ENCODE results near the gene DENND1A.
"Not testable (repeated sequence)": the region's sequence is repeated elsewhere in the genome, so short reads cannot be mapped to it uniquely, and the experiment has no call there.

DENND1A gene

GRCh38 chr9:123657941-123658340, 272.0 kb downstream of the DENND1A start:
- DNase-seq (ENCODE audit: extremely low read depth in 1 of 2, low read depth in 1 of 2), result no peak

GRCh38 chr9:123657099-123657498, 272.8 kb downstream of the DENND1A start:
- no peak for DNase-seq (ENCODE audit: extremely low read depth in 1 of 2, low read depth in 1 of 2)

- no peak for DNase-seq (ENCODE audit: extremely low read depth in 1 of 2, low read depth in 1 of 2)
These were observed 273.4 kb downstream of the DENND1A start for GRCh38 chr9:123656565-123656964.

- no peak for DNase-seq (ENCODE audit: extremely low read depth in 1 of 2, low read depth in 1 of 2)
These were observed 274.1 kb downstream of the DENND1A start for GRCh38 chr9:123655681-123656423.

- no peak for DNase-seq (ENCODE audit: extremely low read depth in 1 of 2, low read depth in 1 of 2)
These were observed 274.8 kb downstream of the DENND1A start for GRCh38 chr9:123654994-123655637.

- DNase-seq (ENCODE audit: extremely low read depth in 1 of 2, low read depth in 1 of 2), result no peak
These were observed 275.5 kb downstream of the DENND1A start for GRCh38 chr9:123654218-123654993.

GRCh38 chr9:123652416-123652815, 277.5 kb downstream of the DENND1A start:
- DNase-seq (ENCODE audit: extremely low read depth in 1 of 2, low read depth in 1 of 2), result no peak

GRCh38 chr9:123651871-123652270, 278.1 kb downstream of the DENND1A start:
- no peak for DNase-seq (ENCODE audit: extremely low read depth in 1 of 2, low read depth in 1 of 2)

- no peak for DNase-seq (ENCODE audit: extremely low read depth in 1 of 2, low read depth in 1 of 2)
These were observed 278.7 kb downstream of the DENND1A start for GRCh38 chr9:123651273-123651672.

- DNase-seq (ENCODE audit: extremely low read depth in 1 of 2, low read depth in 1 of 2), result no peak
These were observed 280.0 kb downstream of the DENND1A start for GRCh38 chr9:123649909-123650308.

GRCh38 chr9:123647145-123647544, 282.8 kb downstream of the DENND1A start:
- DNase-seq (ENCODE audit: extremely low read depth in 1 of 2, low read depth in 1 of 2), result no peak

- no peak for DNase-seq (ENCODE audit: extremely low read depth in 1 of 2, low read depth in 1 of 2)
These were observed 284.2 kb downstream of the DENND1A start for GRCh38 chr9:123645762-123646161.

GRCh38 chr9:123645126-123645525, 284.8 kb downstream of the DENND1A start:
- DNase-seq (ENCODE audit: extremely low read depth in 1 of 2, low read depth in 1 of 2), result no peak

- DNase-seq (ENCODE audit: extremely low read depth in 1 of 2, low read depth in 1 of 2), result no peak
These were observed 286.4 kb downstream of the DENND1A start for GRCh38 chr9:123643518-123643917.

GRCh38 chr9:123642291-123643278, 287.3 kb downstream of the DENND1A start:
- no peak for DNase-seq (ENCODE audit: extremely low read depth in 1 of 2, low read depth in 1 of 2)

GRCh38 chr9:123640792-123641222, 289.1 kb downstream of the DENND1A start:
- DNase-seq (ENCODE audit: extremely low read depth in 1 of 2, low read depth in 1 of 2), result no peak

- no peak for DNase-seq (ENCODE audit: extremely low read depth in 1 of 2, low read depth in 1 of 2)
These were observed 290.2 kb downstream of the DENND1A start for GRCh38 chr9:123639743-123640142.

GRCh38 chr9:123637945-123638634, 291.8 kb downstream of the DENND1A start:
- no peak for DNase-seq (ENCODE audit: extremely low read depth in 1 of 2, low read depth in 1 of 2)

GRCh38 chr9:123637606-123637944, 292.4 kb downstream of the DENND1A start:
- no peak for DNase-seq (ENCODE audit: extremely low read depth in 1 of 2, low read depth in 1 of 2)

GRCh38 chr9:123636805-123637204, 293.1 kb downstream of the DENND1A start:
- not testable (repeated sequence) for DNase-seq (ENCODE audit: extremely low read depth in 1 of 2, low read depth in 1 of 2)
